Measurements from ENCODE around the gene MARF1. TPM values are rescaled to one million over a fixed set of nuclear protein-coding genes. Genes with fewer than 3 reads are reported as not detected.

The MARF1 gene
- total RNA-seq, 1 experiment from 2014 or later = 51.5 TPM

- no TSS peak for BruUV-seq (replicated peaks)
- Histone ChIP-seq H3K4me3 (ENCODE audit: low read depth in 2 of 2, low read length in 2 of 2) (no peak overlapping the region), H3K27ac (ENCODE audit: low read length) (no peak overlapping the region), H3K27me3 (ENCODE audit: control insufficient read depth, insufficient read depth, low read length) (no peaks in the 10 kb centered on the region), H3K9me3 (ENCODE audit: control insufficient read depth, insufficient read depth, low read depth, low read length) (peaks cover 4% of the 10 kb centered on the region; the same call in 1 of the 2 replicates), H3K4me1 (ENCODE audit: control insufficient read depth, insufficient read depth, low read length) (no peaks in the 10 kb centered on the region; the same call in 1 of the 2 replicates), H3K36me3 (ENCODE audit: control insufficient read depth, insufficient read depth, low read length) (no peaks in the 10 kb centered on the region)
- TF ChIP-seq CTCF (IDR thresholded peaks at IDR 0.05) (no peak), TCF7L2 (IDR thresholded peaks at IDR 0.05; ENCODE audit: low read depth, low read length) (no peak), SIN3A (IDR thresholded peaks at IDR 0.05; ENCODE audit: borderline replicate concordance, insufficient read depth, low read depth, low read length) (no peak), REST (IDR thresholded peaks at IDR 0.05; ENCODE audit: insufficient read depth in 1 of 2, low read depth in 2 of 2, low read length in 1 of 2) (no peak), POLR2AphosphoS5 (IDR thresholded peaks at IDR 0.05; ENCODE audit: low read depth, low read length) (no peak)
- no peak for DNase-seq (ENCODE audit: low read depth, low spot score)
- no peak for ATAC-seq
- intact Hi-C loops (cut with micrococcal nuclease; ENCODE audit: unreplicated experiment) = no loop called here
- in situ Hi-C loops (cut with HindIII; ENCODE audit: low pct_unique_long_range_greater_than_20kb, low sequenced_read_pairs) = no loop called here
- ChIA-PET CTCF (no interaction called here), POLR2A (no interaction called here)
These were observed 98.5 kb downstream of the MARF1 start for GRCh38 chr16:15544405-15544804.

Other genes with a start within 250 kb of the MARF1 start
- gene MPV17L, start 247.4 kb downstream of the MARF1 start, total RNA-seq (2021; ENCODE audit: unreplicated experiment) = 10.4 TPM
- 80.0 TPM for gene BMERB1, start 208.6 kb downstream of the MARF1 start, total RNA-seq (2021; ENCODE audit: unreplicated experiment)
- 99.1 TPM for gene NDE1, start 7.1 kb upstream of the MARF1 start, total RNA-seq (2021; ENCODE audit: unreplicated experiment)
- gene MYH11, start 213.9 kb upstream of the MARF1 start, total RNA-seq (2021; ENCODE audit: unreplicated experiment) = 0.51 TPM
- 94.3 TPM for gene CEP20, start 245.4 kb upstream of the MARF1 start, total RNA-seq (2021; ENCODE audit: unreplicated experiment)